GM12878 (cell line): ENCODE data around the gene HAUS6. TPM values are rescaled to one million over a fixed set of nuclear protein-coding genes. Genes with fewer than 3 reads are reported as not detected.

Source experiments
- ATAC-seq: fragments of 200-7000 bp; cut with Tn5 transposase; 3 replicates; pipeline ENCODE4 v1.9.1; 2020; ENCODE audit warnings: mild to moderate bottlenecking, moderate library complexity
- BruUV-seq: library from RNA; stranded (reverse); fragments of 400-500 nt; replicated peaks from 2 replicates; lab custom pipeline; 2021; lab: Mats Ljungman, UMichigan
- CTCF ChIA-PET: fragments of 300-600 bp; sonication (Branson Sonifier 250); formaldehyde crosslinking; extraction: SDS; loops from one replicate; lab custom pipeline; 2021; ENCODE audit warnings: inconsistent platforms; lab: Yijun Ruan, JAX
- POLR2A ChIA-PET: fragments of 350-600 bp; formaldehyde crosslinking; extraction: SDS; loops from one replicate; lab custom pipeline; 2021; ENCODE audit warnings: inconsistent platforms; lab: Charles Lee
- RAD21 ChIA-PET: fragments of 300-600 bp; sonication (Branson Sonifier 250); formaldehyde crosslinking; loops from one replicate; lab custom pipeline; 2023; ENCODE audit warnings: antibody characterized with exemption; ENCODE audit not compliant: unreplicated experiment; lab: Charles Lee
- SMC1A ChIA-PET: fragments of 300-600 bp; sonication (Branson Sonifier 250); formaldehyde crosslinking; loops from one replicate; lab custom pipeline; 2023; ENCODE audit not compliant: unreplicated experiment, uncharacterized antibody; lab: Charles Lee
- DNase-seq: peaks from one replicate; pipeline ENCODE4 v3.0.0-alpha.2; 2011; ENCODE audit warnings: low read depth, low spot score
- FAIRE-seq: peaks from 3 replicates; lab custom pipeline; 2011; peaks lifted over from hg19 to GRCh38; lab: Jason Lieb, UNC
- H2AFZ ChIP-seq: 2 replicates; pipeline ENCODE4 v1.6.0; 2011; ENCODE audit warnings: low read depth, low read length, control low read depth; ENCODE audit not compliant: control insufficient read depth
- H3K27ac ChIP-seq: 2 replicates; pipeline ENCODE4 v1.5.1; 2011; ENCODE audit warnings: control low read depth; ENCODE audit not compliant: control insufficient read depth, insufficient read depth
- H3K27me3 ChIP-seq, 2 experiments: replicated peaks in 1 of 2; 2 replicates each; pipeline versions ENCODE4 v1.6.0 to v1.6.1; 2011; ENCODE audit warnings: low read length in 1 of 2; ENCODE audit not compliant: control insufficient read depth in 2 of 2, insufficient read depth in 2 of 2
- H3K36me3 ChIP-seq, 2 experiments: 2 replicates each; pipeline ENCODE4 v1.5.1; 2011; ENCODE audit warnings: low read length in 1 of 2; ENCODE audit not compliant: control insufficient read depth in 2 of 2, insufficient read depth in 2 of 2
- H3K4me1 ChIP-seq: 2 replicates; pipeline ENCODE4 v1.6.1; 2011; ENCODE audit warnings: mild to moderate bottlenecking, low read length, moderate library complexity, mixed read lengths; ENCODE audit not compliant: control insufficient read depth, insufficient read depth
- H3K4me2 ChIP-seq: 2 replicates; pipeline ENCODE4 v1.6.0; 2011; ENCODE audit warnings: control low read depth; ENCODE audit not compliant: control insufficient read depth, insufficient read depth
- H3K4me3 ChIP-seq: fragments of 200-600 bp; sonication (generic); 2 replicates; pipeline ENCODE4 v1.5.1; 2016
- H3K79me2 ChIP-seq: 2 replicates; pipeline ENCODE4 v1.6.0; 2011; ENCODE audit warnings: low read length; ENCODE audit not compliant: control insufficient read depth, insufficient read depth
- H3K9ac ChIP-seq: 2 replicates; pipeline ENCODE4 v1.8.0; 2011; ENCODE audit warnings: low read length, control low read depth, mixed read lengths; ENCODE audit not compliant: control insufficient read depth, insufficient read depth
- H3K9me3 ChIP-seq: replicated peaks from 3 replicates; pipeline ENCODE4 v1.5.1; 2011; ENCODE audit warnings: mild to moderate bottlenecking, low read length; ENCODE audit not compliant: control insufficient read depth, insufficient read depth
- H4K20me1 ChIP-seq: 2 replicates; pipeline ENCODE4 v1.6.0; 2011; ENCODE audit not compliant: control insufficient read depth, insufficient read depth
- MYB ChIP-seq: fragments of 150-350 bp; IDR thresholded peaks from 2 replicates; pipeline ENCODE4 v1.6.1; 2014; ENCODE audit warnings: mild to moderate bottlenecking, low read depth, low read length, borderline replicate concordance
- PML ChIP-seq: IDR thresholded peaks from 2 replicates; pipeline ENCODE4 v1.6.1; 2012; ENCODE audit warnings: low read length, inconsistent platforms
- POLR2AphosphoS2 ChIP-seq: IDR thresholded peaks from 2 replicates; pipeline ENCODE4 v1.6.1; 2011; ENCODE audit warnings: low read depth, mild to moderate bottlenecking, low read length, improper control_type of control experiment, moderate library complexity
- ZSCAN29 ChIP-seq: fragments of 450-650 bp; IDR thresholded peaks from 2 replicates; pipeline ENCODE4 v1.6.1; 2017; ENCODE audit warnings: mild to moderate bottlenecking, moderate library complexity
- whole genome bisulfite sequencing: methylation state at CpG from one replicate; pipeline ENCODE4 v1.1.6; 2016; ENCODE audit warnings: low lambda C conversion rate; ENCODE audit not compliant: insufficient replicate concordance, insufficient coverage; ENCODE audit errors: missing lambda C conversion rate; 5-methylcytosine and 5-hydroxymethylcytosine counted together
- in situ Hi-C: fragments of 300-500 bp; cut with MboI; formaldehyde crosslinking; loops from 9 replicates; pipeline ENCODE4 v1.14.3; 2018; ENCODE audit warnings: mixed read lengths
- intact Hi-C: fragments of 100-400 bp; cut with micrococcal nuclease; formaldehyde crosslinking; loops from one replicate; pipeline ENCODE4 v1.14.2; 2022; ENCODE audit not compliant: unreplicated experiment
- polyA plus RNA-seq, 11 experiments: library from polyadenylated mRNA; depleted of rRNA in 4 of 11; unstranded in 6 of 11; stranded (reverse) in 5 of 11; fragments of >200 nt; fragmentation: Nextera tagmentation in 4 of 11; fragmentation: Illumina TruSeq in 1 of 11; extraction: Ambion mirVana in 4 of 11; extraction: Trizol in 1 of 11; gene quantifications; 1 replicate in 1 of 11; 2 replicates in 10 of 11; pipeline versions ENCODE4 v1.2.1 to v1.2.3, GENCODE V29; 2011 to 2016; ENCODE audit warnings: inconsistent platforms in 2 of 11, missing spikeins in 2 of 11, low read depth in 1 of 11
- total RNA-seq, 4 experiments: library from RNA; depleted of rRNA in 3 of 4; stranded (reverse); fragments of >200 nt in 3 of 4; fragmentation: Illumina TruSeq in 1 of 4; extraction: Trizol in 1 of 4; gene quantifications; 2 replicates each; pipeline versions ENCODE4 v1.2.1 to v1.2.3, GENCODE V29; 2013 to 2021
- TF ChIP-seq, protein P1 (sequence below): IDR thresholded peaks from 2 replicates; pipeline ENCODE4 v1.6.1; 2012; ENCODE audit warnings: low read length, inconsistent platforms
- TF ChIP-seq, protein P2 (sequence below): fragments of 450-650 bp; IDR thresholded peaks from 2 replicates; pipeline ENCODE4 v1.6.1; 2014; ENCODE audit warnings: mild to moderate bottlenecking

Gene HAUS6
- total and polyA plus RNA-seq, 10 of the 15 experiments (the other 5 are each of a cell fraction or from before 2014, with no cell fraction given), result 7.1 to 26.8 (median 16.0) TPM

DNA sequence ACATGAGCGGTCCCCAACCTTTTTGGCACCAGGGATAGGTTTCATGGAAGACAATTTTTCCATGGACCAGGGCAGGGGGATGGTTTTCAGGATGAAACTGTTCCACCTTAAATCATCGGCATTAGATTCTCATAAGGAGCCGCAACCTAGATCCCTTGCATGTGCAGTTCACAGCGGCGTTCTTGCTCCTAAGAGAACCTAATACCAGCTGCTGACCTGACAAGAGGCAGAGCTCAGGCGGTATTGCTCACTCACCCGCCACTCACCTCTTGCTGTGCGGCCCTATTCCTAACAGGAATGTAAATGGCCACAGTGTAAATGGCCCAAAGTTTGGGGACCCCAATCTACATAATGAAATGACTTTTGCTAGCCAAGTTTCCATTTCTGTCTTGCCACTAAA lies 27.7 kb upstream of the HAUS6 start:
- no peaks in the 10 kb centered on the region for H3K27me3 ChIP-seq
- TF ChIP-seq ZSCAN29 (no peak), MYB (no peak), PML (no peak), POLR2AphosphoS2 (no peak)
- TF ChIP-seq, protein P1, sequence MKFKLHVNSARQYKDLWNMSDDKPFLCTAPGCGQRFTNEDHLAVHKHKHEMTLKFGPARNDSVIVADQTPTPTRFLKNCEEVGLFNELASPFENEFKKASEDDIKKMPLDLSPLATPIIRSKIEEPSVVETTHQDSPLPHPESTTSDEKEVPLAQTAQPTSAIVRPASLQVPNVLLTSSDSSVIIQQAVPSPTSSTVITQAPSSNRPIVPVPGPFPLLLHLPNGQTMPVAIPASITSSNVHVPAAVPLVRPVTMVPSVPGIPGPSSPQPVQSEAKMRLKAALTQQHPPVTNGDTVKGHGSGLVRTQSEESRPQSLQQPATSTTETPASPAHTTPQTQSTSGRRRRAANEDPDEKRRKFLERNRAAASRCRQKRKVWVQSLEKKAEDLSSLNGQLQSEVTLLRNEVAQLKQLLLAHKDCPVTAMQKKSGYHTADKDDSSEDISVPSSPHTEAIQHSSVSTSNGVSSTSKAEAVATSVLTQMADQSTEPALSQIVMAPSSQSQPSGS, result no peak
- TF ChIP-seq, protein P2, sequence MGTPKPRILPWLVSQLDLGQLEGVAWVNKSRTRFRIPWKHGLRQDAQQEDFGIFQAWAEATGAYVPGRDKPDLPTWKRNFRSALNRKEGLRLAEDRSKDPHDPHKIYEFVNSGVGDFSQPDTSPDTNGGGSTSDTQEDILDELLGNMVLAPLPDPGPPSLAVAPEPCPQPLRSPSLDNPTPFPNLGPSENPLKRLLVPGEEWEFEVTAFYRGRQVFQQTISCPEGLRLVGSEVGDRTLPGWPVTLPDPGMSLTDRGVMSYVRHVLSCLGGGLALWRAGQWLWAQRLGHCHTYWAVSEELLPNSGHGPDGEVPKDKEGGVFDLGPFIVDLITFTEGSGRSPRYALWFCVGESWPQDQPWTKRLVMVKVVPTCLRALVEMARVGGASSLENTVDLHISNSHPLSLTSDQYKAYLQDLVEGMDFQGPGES, result no peak
- ChIA-PET CTCF (interaction anchor here (2.1 to 2.4 kb wide), 2 partner anchors 44 kb away, joined by 9 to 11 read pairs; no protein-coding TSS in a partner anchor), RAD21 (interaction anchor here (0.5 to 1.4 kb wide), 3 partner anchors 27 to 34 kb away, joined by 3 to 8 read pairs (median 3); no protein-coding TSS in a partner anchor), POLR2A (interaction anchor here (0.6 to 2.8 kb wide), 5 partner anchors 9 to 38 kb away, joined by 3 to 9 read pairs (median 3); no protein-coding TSS in a partner anchor), SMC1A (interaction anchor here (1.0 to 4.2 kb wide), 7 partner anchors 10 to 80 kb away, joined by 4 to 28 read pairs (median 5); no protein-coding TSS in a partner anchor)
- H3K9me3 ChIP-seq, result no peaks in the 10 kb centered on the region
- WGBS, result 90% methylated on average over 8 of the region's 8 CpGs
- H3K36me3 ChIP-seq, result no peaks in the 10 kb centered on the region
- peaks cover 16% of the 10 kb centered on the region for H3K4me1 ChIP-seq
- no peak overlapping the region for H3K4me2 ChIP-seq
- H3K4me3 ChIP-seq, result no peak overlapping the region
- no peak overlapping the region for H3K9ac ChIP-seq
- in situ Hi-C loops (no loop called here), intact Hi-C loops (no loop called here)
- H3K79me2 ChIP-seq, result peaks cover 15% of the 10 kb centered on the region
- no peak for ATAC-seq
- no peak overlapping the region; the same call in 1 of the 2 replicates for H2AFZ ChIP-seq
- H3K27ac ChIP-seq, result peak overlapping the region; percentile 60
- FAIRE-seq, result no peak
- BruUV-seq, result no TSS peak
- no peaks in the 10 kb centered on the region for H4K20me1 ChIP-seq
- DNase-seq, result no peak
